ENCODE measurements around the gene RBM34.

The RBM34 gene

GRCh38 chr1:235152235-235152634, 8.8 kb downstream of the RBM34 start:
- DNase-seq = no peak

DNA sequence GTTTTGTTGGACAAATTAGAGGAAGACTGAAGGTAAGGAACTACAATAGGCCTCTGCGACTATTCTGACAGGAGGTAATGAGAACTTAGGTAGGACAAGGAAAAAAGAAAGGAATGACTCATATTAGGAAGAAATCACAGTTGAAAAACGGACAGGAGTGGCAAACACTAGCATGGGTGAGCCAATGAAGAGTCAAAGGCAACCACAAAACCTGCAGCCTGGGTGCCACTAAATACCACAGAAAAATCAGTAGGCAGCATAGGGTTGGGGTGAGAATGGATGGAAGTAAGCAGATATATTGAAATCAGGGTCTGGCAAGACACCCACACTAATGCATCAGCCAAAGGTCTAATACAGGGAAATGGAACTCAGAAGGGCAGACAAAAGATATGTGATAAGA, 10.0 kb downstream of the RBM34 start:
- no peak for DNase-seq

DNA sequence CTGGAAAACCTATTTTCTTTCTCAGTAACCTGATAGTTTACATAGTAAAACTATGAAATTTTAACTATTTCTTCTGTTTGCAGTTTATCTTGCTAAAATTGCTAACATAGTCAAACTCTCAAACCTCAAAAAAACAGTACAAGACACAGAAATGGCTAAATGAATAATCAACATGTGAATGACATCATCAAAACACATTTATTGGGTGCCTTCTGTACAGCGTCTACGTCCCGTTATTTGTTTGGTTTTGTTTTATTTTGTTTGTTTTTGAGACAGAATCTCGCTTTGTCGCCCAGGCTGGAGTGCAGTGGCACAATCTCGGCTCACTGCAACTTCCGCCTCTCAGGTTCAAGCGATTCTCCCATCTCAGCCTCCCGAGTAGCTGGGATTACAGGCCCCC, 11.2 kb downstream of the RBM34 start:
- DNase-seq = no peak

DNA sequence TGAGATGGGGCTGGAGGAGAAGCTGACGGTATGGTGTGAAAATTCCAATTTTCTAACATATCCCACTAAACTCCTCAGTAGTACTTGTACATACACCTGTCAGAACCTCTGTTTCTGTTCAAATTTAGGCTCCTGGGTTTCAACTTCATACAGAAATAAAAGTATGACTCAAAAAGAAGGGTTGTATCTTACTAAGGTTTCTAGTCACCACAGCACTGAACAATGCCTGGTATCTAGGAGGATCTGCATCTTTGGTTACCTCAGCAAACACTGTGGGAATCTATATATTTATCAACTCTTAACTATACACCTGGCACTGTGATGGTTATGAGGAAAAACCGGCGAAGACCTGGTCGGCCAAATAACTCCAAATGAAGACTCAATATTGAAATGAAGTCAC, 13.8 kb downstream of the RBM34 start:
- DNase-seq = no peak

DNA sequence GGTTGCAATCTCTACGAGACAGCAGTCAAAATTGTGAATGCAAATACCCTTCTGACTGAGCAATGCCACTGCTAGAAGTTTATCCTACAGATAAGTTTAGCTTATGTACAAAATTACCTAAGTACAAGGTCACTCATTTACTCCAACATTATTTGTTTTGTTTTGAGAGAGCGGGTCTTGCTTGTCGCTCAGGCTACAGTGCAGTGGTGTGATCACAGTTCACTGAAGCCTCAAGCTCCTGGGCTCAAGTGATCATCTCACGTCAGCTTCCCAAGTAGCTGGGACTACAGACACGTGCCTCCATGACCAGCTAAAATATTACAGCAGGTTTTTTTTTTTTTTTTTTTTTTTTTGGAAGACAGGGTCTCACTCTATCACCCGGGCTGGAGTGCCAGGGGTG, 15.4 kb downstream of the RBM34 start:
- DNase-seq = no peak

DNA sequence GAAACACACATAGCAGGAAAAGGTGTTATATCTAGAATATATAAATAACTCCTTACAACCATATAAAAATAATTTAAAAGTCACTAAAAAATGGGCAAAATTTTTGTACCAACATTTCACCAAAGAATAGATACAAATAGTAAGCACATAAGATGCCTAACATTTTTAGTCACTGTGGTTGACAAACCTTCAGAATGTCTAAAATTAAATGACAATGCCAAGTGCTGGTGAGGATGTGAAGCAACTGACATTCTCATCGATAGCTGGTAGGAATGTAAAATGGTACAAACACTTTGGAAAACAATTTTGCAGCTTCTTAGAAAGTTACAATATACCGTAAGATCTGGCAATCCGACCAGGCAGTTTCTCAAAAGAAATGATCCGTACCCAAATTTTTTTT, 18.1 kb downstream of the RBM34 start:
- DNase-seq = no peak

DNA sequence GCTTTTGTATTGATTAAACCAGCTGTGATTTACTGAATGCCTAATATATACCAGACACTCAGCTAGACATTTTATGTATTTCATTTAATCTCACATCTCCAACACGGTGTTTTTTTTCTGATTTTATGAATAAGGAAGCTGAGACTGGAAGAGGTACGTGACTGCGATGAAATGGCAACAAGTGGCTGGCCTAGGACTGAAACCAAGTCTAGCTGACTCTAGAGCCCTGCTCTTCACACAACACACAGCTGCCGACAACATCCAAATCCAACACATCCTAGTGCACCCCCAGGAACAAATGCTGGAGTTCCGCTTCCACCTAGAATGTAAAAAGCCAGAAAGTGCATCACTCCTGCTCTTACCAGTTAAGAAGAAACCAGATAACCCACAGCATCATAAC, 21.7 kb downstream of the RBM34 start:
- no peak for DNase-seq

DNA sequence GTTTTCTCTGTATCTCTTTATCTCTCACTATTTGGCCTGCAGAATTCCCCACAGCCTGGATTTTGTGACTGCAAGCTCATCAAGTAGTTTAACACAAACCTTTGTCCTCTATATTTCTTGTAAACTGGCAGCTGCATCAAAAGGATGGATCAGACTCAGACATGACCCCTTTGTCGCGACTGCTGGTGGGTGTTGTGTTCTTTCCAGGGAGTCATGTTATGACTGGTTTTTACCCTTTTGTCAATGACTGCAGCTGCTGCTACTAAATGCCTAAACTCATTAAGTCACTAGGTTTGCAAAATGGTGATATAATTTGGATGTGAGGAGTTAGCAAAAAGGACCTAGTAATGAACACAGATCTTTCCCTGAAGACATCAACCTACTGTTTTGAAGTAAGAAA, 22.2 kb downstream of the RBM34 start:
- no peak for DNase-seq

DNA sequence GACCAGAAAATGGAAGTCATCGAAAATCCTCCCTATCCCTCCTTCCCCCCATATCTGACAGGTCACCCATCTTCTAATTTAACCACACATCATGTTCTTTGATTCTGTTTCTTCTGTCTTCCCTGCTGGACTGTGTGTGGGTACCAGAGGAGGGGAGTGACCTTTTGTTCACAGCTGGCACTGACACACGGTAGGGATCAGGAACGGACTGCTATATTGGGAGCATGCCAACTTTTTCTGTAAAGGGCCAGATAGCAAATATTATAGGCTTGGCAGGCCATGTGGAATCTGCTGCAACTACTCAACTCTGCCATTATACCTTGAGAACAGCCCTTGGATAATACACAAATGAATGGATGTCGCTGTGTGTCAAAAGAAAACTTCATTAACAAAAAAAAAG, 24.9 kb downstream of the RBM34 start:
- DNase-seq = no peak

DNA sequence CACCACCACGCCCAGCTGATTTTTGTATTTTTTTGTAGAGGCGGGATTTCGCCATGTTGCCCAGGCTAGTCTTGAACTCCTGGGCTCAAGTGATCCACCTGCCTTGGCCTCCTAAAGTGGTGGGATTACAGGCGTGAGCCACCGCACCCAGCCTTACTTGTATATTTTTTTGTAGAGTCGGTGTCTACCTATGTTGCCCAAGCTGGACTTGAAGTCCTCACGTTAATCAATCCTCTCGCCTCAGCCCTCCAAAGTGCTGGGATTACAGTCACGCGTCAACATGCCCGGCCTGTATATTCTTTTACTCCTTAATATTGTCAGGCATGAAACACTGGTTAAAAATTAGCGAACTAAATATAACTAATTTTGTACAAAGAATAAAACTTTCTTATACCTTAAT, 26.9 kb downstream of the RBM34 start:
- no peak for DNase-seq

GRCh38 chr1:235133086-235133485, 28.0 kb downstream of the RBM34 start:
- DNase-seq = no peak

- no peak for DNase-seq
These were observed 29.1 kb downstream of the RBM34 start for GRCh38 chr1:235131961-235132360.

- no peak for DNase-seq
These were observed 30.2 kb downstream of the RBM34 start for GRCh38 chr1:235130766-235131270.

GRCh38 chr1:235129774-235130570, 31.1 kb downstream of the RBM34 start:
- no peak for DNase-seq

DNA sequence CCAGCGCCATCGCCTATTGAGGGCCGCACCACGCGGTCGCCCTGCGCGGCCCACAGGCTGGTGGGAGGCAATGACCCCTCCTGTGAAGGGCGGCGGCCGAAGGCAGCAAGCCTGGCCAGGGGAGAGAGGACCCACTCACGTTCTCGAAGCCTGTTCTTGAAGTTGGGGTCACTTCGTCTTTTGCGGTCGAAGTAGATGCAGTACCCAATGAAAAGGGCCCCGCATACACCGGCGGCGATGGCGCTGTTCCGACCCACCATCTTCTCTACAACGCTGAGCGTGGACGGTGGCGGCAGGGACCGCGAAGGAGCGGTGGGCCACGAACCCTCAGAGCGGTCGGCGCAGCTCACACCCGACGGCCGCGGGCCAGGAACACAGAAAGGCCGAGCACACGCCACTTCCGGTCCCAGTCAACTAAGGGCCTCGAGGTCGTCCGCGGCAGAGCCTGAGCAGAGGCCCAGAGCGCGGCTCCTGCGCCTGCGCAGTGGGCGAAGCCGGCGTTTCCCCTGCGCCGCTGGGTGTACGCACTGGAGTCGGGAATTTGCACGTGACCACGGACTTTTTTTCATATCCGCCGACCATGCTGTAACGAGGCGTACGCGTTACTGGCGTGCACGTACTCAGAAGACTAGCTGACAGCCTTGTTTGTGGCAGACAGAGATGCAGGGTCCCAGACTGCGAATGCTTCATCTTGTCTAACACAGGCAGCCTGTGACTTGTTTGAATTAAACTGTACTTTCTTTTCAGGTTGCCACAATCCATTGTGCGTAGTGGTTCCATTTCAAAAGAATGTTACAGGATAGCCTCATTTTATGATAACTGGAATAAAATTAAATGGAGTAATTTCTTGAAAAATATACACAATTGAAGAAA, 32.4 kb downstream of the RBM34 start, which contains the start of gene TOMM20:
Gene TOMM20, minus strand, starts transcription at position 382 of the 873 bp plus-strand sequence. Its CDS starts 122 bp downstream, at position 260.
- peak; percentile 93 for DNase-seq

DNA sequence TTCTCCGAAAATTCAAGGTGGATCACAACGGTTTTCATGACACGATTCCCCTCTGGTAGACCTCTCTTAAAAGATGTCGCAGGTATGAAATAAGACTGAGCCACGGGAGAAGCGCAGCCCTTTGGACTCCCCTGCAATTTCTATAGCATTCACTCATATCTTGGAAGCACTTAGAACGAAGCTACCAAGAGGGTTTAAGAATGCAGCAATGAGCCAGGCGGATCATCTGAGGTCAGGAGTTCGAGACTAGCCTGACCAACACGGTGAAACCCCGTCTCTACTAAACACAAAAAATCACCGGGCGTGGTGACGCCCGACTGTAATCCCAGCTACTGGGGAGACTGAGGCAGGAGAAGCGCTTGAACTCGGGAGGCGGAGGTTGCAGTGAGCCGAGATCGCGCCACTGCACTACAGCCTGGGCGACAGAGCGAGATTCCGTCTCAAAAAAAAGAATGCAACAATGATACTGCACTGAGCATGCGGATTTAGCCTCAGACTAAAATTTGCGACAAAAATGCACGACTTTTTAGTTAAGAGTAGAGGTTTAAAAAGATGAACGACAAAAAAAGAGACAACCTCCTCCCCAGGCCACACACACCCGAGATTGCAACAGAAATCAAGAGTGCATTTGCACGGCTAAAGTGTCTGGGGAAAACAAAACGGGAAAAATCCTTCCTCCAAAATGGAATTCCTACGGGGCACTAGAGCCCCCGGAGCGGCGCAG, 33.2 kb downstream of the RBM34 start:
- no peak for DNase-seq

DNA sequence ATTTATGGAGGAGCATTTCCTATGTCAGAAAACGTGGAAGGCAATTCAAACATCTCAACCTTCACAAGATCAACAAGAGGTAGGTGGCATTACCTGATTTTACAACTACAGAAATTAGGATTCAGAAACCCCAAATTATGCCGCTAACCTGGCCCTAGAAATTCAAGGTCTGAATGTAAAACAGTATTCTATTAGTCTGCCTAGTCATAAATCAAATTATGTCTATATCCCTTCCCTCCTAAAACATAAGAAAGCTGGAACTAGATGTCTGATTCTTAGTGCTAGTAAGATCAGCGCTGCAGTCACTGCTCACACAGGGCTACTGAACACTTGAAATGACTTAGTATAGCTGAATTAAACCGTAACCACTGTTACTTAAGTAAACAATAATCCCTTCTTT, 33.8 kb downstream of the RBM34 start:
- no peak for DNase-seq

- no peak for DNase-seq
These were observed 36.4 kb downstream of the RBM34 start for GRCh38 chr1:235124665-235125064.

DNA sequence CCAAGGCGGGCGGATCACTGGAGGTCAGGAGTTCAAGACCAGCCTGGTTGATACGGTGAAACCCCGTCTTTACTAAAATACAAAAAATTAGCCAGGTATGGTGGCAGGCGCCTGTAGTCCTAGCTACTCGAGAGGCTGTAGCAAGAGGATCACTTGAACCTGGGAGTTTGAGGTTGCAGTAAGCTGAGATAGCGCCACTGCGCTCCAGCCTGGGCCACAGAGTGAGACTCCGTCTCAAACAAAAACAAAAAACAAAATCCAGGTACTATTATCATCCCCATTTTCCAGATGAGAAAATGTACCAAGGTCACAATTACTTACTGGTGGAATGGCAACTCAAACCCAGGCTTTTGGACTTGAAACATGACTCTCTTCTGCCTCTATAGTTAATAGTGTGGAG, 36.9 kb downstream of the RBM34 start:
- no peak for DNase-seq

DNA sequence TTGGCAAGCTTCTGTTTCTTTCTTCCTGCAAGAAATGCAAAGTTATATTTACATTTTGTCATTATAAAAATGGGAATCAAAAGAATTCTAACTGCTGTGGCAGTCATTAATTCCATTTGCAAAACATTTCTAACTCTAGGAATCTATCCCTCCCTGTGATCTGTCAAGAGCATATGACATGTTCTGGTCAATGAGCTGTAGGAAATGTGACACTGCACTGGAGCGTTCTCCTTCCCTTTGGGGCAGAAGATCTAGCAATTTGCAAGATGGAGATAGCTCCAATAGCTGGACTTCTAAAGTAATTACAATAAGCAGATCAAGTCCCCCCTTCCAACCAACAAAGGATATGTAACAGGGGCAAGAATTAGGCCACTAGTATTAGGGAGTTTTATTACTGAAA, 38.7 kb downstream of the RBM34 start:
- DNase-seq = no peak

DNA sequence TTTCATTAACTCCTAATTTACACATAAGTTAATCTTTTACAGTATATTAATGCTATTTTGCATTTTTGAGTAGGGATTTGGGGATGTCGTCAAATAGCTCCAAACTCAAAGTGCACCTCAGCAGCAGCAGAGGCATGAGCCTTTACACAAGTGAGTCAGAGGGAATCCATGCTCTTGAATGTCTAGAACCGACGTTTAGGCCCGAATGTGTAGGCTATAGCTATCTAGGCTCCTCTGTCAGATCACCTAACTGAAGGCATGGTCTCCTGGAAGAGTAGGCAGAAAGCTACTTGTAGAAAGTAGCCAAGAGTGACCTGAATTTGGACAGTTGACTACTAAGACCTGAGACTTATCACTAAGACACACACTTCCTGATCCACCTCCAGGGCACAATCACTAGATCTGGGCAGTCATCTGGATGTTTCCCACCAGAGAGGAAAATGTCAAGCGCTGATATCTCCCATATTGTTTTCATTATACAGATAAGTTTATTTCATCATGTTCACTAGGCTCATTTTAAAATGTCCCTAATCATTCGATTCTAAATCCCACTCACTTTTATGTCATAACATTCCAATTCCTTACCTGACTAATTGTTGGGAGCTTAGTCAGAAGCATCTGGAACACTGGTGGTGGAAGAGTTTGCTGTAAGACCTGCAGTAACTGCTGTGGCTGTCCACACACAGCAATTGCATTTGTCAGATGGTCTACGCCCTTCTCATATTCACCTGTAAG, 47.7 kb downstream of the RBM34 start:
- DNase-seq = no peak
